Small intestine (tissue), 7 donors: ENCODE results near the gene AMIGO2. TPM values are rescaled to one million over a fixed set of nuclear protein-coding genes. Genes with fewer than 3 reads are reported as not detected.

Source experiments
- DNase-seq, 2 donors: peaks; one replicate each; pipeline versions ENCODE4 v3.0.0 to v3.0.0-alpha.2; 2013
- FAIRE-seq: peaks from 2 replicates; lab custom pipeline; 2012; peaks lifted over from hg19 to GRCh38; lab: Jason Lieb, UNC
- H3K27ac ChIP-seq, 3 donors: one replicate each; pipeline ENCODE4 v1.5.1; 2013; ENCODE audit warnings: low read length in 2 of 3, mild to moderate bottlenecking in 2 of 3, control low read depth in 1 of 3, inconsistent platforms in 1 of 3, low read depth in 1 of 3, moderate library complexity in 1 of 3
- H3K27me3 ChIP-seq, 3 donors: one replicate each; pipeline ENCODE4 v1.6.1; 2013; ENCODE audit warnings: low read length in 3 of 3, inconsistent platforms in 1 of 3; ENCODE audit not compliant: control insufficient read depth in 3 of 3, insufficient read depth in 3 of 3
- H3K36me3 ChIP-seq, 3 donors: one replicate each; pipeline ENCODE4 v1.6.1; 2013; ENCODE audit warnings: low read length in 3 of 3, inconsistent platforms in 1 of 3, low read depth in 1 of 3, mild to moderate bottlenecking in 1 of 3, moderate library complexity in 1 of 3; ENCODE audit not compliant: control insufficient read depth in 3 of 3, insufficient read depth in 2 of 3
- H3K4me1 ChIP-seq, 3 donors: one replicate each; pipeline ENCODE4 v1.6.1; 2013; ENCODE audit warnings: low read length in 2 of 3, inconsistent platforms in 1 of 3, low read depth in 1 of 3, mild to moderate bottlenecking in 1 of 3, moderate library complexity in 1 of 3; ENCODE audit not compliant: control insufficient read depth in 3 of 3, insufficient read depth in 2 of 3
- H3K4me3 ChIP-seq, 3 donors: one replicate each; pipeline ENCODE4 v1.5.1; 2013; ENCODE audit warnings: low read length in 3 of 3, control low read depth in 1 of 3, inconsistent platforms in 1 of 3, low read depth in 1 of 3, mild to moderate bottlenecking in 1 of 3, moderate library complexity in 1 of 3
- H3K9me3 ChIP-seq, 2 donors: one replicate each; pipeline ENCODE4 v1.6.1; 2013; ENCODE audit warnings: low read depth in 1 of 2, low read length in 1 of 2; ENCODE audit not compliant: control insufficient read depth in 2 of 2, insufficient read depth in 1 of 2
- WGBS, 3 donors: extraction: QIAGEN DNeasy Blood & Tissue Kit; methylation state at CpG; one replicate each; pipeline ENCODE4 v1.1.7; 2013; 5-methylcytosine and 5-hydroxymethylcytosine counted together
- polyA plus RNA-seq, 4 donors: library from polyadenylated mRNA; stranded (reverse) in 3 of 4; unstranded in 1 of 4; fragments of 200-250 nt in 3 of 4; fragments of 120-200 nt in 1 of 4; gene quantifications; one replicate each; pipeline versions ENCODE4 v1.2.1 to v1.2.3, GENCODE V29; 2013
- donor health status: healthy with polysubstance abuse.
- donor health status: control.
- donor health status: control.
- donor health status: Bipolar disorder and iron deficiency.
- donor health status: healthy.

The AMIGO2 gene
- polyA plus RNA-seq, 4 donors, result 0.22 to 17.3 (median 4.2) TPM

DNA sequence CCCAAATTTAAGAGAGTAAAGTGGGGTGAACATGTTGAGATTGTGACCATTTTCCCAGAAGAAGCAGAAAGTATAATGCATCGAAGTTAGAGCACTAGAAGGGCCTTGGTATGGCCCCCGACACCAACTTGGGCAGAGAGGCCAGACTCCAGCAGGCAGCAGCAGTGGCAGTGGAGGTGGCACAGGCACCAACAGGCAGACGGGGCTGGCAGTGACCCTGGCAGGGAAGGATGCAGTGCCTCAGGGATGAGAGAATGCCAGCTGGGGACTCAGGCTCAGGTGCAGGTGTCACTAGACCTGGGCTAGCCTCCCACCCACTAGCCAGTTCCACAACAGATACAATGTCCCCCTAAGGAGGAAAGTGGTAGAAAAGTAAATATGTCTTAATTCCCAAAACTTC, 27.7 kb upstream of the AMIGO2 start:
- Histone ChIP-seq H3K36me3 (no peaks in the 10 kb centered on the region), H3K27ac (no peak overlapping the region), H3K4me3 (no peak overlapping the region), H3K9me3 (no peaks in the 10 kb centered on the region), H3K4me1 (peaks cover 0 to 4% (median 0%) of the 10 kb centered on the region in 3 donors), H3K27me3 (no peaks in the 10 kb centered on the region)
- FAIRE-seq (no peak), DNase-seq (no peak)
- WGBS, 3 donors, result 95 to 98% (median 96%) methylated on average over 3 of the region's 3 CpGs

GRCh38 chr12:47105914-47106674, 26.3 kb upstream of the AMIGO2 start:
- no peaks in the 10 kb centered on the region for H3K36me3 ChIP-seq
- H3K27me3 ChIP-seq, result no peaks in the 10 kb centered on the region
- FAIRE-seq (no peak), DNase-seq (no peak)
- H3K4me1 ChIP-seq, result peaks cover 0 to 6% (median 0%) of the 10 kb centered on the region in 3 donors
- no peak overlapping the region for H3K27ac ChIP-seq
- no peaks in the 10 kb centered on the region for H3K9me3 ChIP-seq
- H3K4me3 ChIP-seq, result no peak overlapping the region
- WGBS, 3 donors, result 89 to 91% (median 90%) methylated on average over 10 of the region's 10 CpGs

DNA sequence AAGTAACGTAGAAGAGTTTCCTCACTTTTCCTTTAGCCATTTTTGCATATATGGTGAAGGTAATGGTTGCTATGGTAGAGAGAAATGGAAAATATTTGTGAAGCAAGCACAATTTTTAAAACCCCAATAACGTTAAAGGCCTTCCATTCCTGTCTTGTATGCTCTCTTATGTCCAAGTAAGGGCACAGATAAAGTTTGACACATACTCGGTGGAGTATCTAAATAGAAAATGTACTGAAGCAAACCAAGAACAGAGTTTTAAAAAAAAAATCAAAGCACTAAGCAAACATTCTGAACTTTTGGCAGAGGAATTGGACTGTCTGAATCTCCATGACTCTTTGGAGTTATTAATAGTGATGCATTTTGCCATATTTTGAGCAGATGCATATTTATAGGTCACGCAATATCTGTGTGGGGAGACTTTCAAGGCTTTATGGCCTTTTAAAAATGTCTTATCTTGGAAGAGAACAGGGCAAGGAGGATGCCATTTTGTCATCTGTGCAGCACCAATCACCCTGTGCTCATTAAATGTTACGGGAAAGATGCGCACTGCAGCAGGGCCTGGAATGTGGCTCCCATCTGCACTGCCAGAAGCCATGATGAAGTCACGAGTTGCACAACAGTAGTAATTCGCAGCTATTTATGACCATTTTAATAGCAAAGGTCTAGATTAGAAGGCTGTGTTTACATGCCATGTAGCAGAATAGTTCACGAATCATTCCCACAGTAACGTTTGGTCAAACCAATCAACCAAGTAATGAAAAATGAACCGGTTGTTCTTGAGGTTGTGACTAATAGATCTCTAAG, 23.3 kb upstream of the AMIGO2 start:
- Histone ChIP-seq H3K4me3 (no peak overlapping the region), H3K27ac (peak overlapping the region in 1 of 3 donors; percentile 39), H3K4me1 (peaks cover 0 to 6% (median 0%) of the 10 kb centered on the region in 3 donors), H3K27me3 (no peaks in the 10 kb centered on the region), H3K36me3 (no peaks in the 10 kb centered on the region), H3K9me3 (no peaks in the 10 kb centered on the region)
- FAIRE-seq (no peak), DNase-seq (peak in 1 of 2 donors; percentile 66)
- WGBS, 3 donors, result 54 to 67% (median 65%) methylated on average over 11 of the region's 11 CpGs

GRCh38 chr12:47102406-47102805, 22.6 kb upstream of the AMIGO2 start:
- Histone ChIP-seq H3K36me3 (no peaks in the 10 kb centered on the region), H3K27ac (peak overlapping the region in 1 of 3 donors; percentile 37), H3K4me3 (no peak overlapping the region), H3K27me3 (no peaks in the 10 kb centered on the region), H3K9me3 (no peaks in the 10 kb centered on the region), H3K4me1 (peaks cover 0 to 6% (median 0%) of the 10 kb centered on the region in 3 donors)
- 65 to 79% (median 73%) methylated on average over 4 of the region's 4 CpGs for WGBS, 3 donors
- DNase-seq (no peak), FAIRE-seq (no peak)

GRCh38 chr12:47100160-47100559, 20.4 kb upstream of the AMIGO2 start:
- no peaks in the 10 kb centered on the region for H3K27me3 ChIP-seq
- no peak overlapping the region for H3K4me3 ChIP-seq
- H3K36me3 ChIP-seq, result no peaks in the 10 kb centered on the region
- H3K9me3 ChIP-seq, result no peaks in the 10 kb centered on the region
- DNase-seq (no peak), FAIRE-seq (no peak)
- 91 to 92% (median 91%) methylated on average over 2 of the region's 2 CpGs for WGBS, 3 donors
- H3K27ac ChIP-seq, result no peak overlapping the region
- peaks cover 0 to 6% (median 0%) of the 10 kb centered on the region in 3 donors for H3K4me1 ChIP-seq

- Histone ChIP-seq H3K4me1 (peaks cover 0 to 6% (median 0%) of the 10 kb centered on the region in 3 donors), H3K27me3 (no peaks in the 10 kb centered on the region), H3K36me3 (no peaks in the 10 kb centered on the region), H3K27ac (no peak overlapping the region), H3K9me3 (no peaks in the 10 kb centered on the region), H3K4me3 (no peak overlapping the region)
- DNase-seq, result no peak
- WGBS, 3 donors, result 70 to 95% (median 76%) methylated on average over 2 of the region's 2 CpGs
- FAIRE-seq, result no peak
These were observed 19.9 kb upstream of the AMIGO2 start for GRCh38 chr12:47099610-47100009.

GRCh38 chr12:47098099-47098498, 18.3 kb upstream of the AMIGO2 start:
- 85 to 92% (median 91%) methylated on average over 6 of the region's 6 CpGs for WGBS, 3 donors
- H3K27ac ChIP-seq, result no peak overlapping the region
- FAIRE-seq, result no peak

DNA sequence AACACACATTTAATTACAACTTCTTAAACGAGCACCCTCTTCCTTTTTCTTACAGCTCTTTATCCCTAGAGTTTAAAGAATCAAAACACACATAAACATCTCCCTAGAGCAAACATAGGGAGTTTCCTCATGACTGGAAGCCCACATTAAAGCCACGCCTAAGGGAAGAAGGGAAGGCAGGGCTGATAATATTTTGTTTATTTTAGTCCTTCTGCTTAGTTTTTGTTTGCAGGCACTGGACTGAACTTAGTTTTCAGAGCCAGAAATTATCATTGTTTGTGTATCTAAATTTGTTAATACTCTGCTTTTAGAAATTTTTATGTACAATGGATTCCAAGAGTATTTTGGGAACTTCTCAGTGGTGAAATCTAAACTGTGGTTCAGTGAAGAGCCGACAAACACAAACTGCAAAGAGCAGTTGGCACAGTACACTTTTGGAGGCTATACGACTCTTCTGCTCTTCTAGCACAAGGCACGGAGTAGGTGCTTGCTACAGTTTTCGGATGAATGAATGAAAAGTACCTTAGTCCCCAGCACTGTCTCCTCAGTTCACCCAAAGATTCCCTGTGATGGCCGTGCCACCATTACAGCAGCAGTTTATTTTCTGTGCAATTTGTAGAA, 17.6 kb upstream of the AMIGO2 start:
- no peak for FAIRE-seq

More at GRCh38 chr12:47098099-47098498, 18.3 kb upstream of the AMIGO2 start:
- H3K36me3 ChIP-seq, result no peaks in the 10 kb centered on the region
- no peaks in the 10 kb centered on the region for H3K27me3 ChIP-seq
- H3K4me3 ChIP-seq, result no peak overlapping the region
- no peak for DNase-seq
- H3K4me1 ChIP-seq, result peaks cover 0 to 6% (median 0%) of the 10 kb centered on the region in 3 donors
- no peaks in the 10 kb centered on the region for H3K9me3 ChIP-seq

More for the DNA sequence above, 17.6 kb upstream of the AMIGO2 start:
- DNase-seq, result no peak
- peaks cover 0 to 2% (median 0%) of the 10 kb centered on the region in 3 donors for H3K4me1 ChIP-seq
- H3K4me3 ChIP-seq, result no peak overlapping the region
- H3K27me3 ChIP-seq, result no peaks in the 10 kb centered on the region
- WGBS, 3 donors, result 63 to 80% (median 74%) methylated on average over 7 of the region's 7 CpGs
- no peak overlapping the region for H3K27ac ChIP-seq
- H3K9me3 ChIP-seq, result no peaks in the 10 kb centered on the region
- H3K36me3 ChIP-seq, result no peaks in the 10 kb centered on the region
